H1 (cell line): ENCODE data around the gene NR1H2.

Experiments
- EP300 ChIP-seq, 2 experiments: IDR thresholded peaks; 1 replicate in 1 of 2; 2 replicates in 1 of 2; pipeline ENCODE4 v1.6.1; 2011 to 2012; ENCODE audit warnings: low read depth in 2 of 2, low read length in 2 of 2, mild to moderate bottlenecking in 2 of 2, borderline replicate concordance in 1 of 2, inconsistent platforms in 1 of 2, moderate library complexity in 1 of 2
- EZH2 ChIP-seq: fragments of 200-600 bp; sonication (generic); IDR thresholded peaks from 2 replicates; pipeline ENCODE4 v1.7.1; 2012; ENCODE audit warnings: low read depth, mild to moderate bottlenecking, moderate library complexity, low read length, inconsistent platforms; ENCODE audit not compliant: severe bottlenecking
- FOSL1 ChIP-seq: IDR thresholded peaks from 2 replicates; pipeline ENCODE4 v1.6.1; 2011; ENCODE audit warnings: mild to moderate bottlenecking, low read depth, low read length, moderate library complexity; ENCODE audit not compliant: insufficient read depth
- HDAC2 ChIP-seq, 2 experiments: fragments of 300-600 bp in 1 of 2; sonication (generic) in 1 of 2; IDR thresholded peaks; 2 replicates each; pipeline ENCODE4 v1.6.1; 2011 to 2012; ENCODE audit warnings: low read depth in 2 of 2, low read length in 2 of 2, mild to moderate bottlenecking in 2 of 2, moderate library complexity in 2 of 2, borderline replicate concordance in 1 of 2, inconsistent platforms in 1 of 2
- POLR2AphosphoS5 ChIP-seq: IDR thresholded peaks from 2 replicates; pipeline ENCODE4 v1.6.1; 2011; ENCODE audit warnings: low read depth, low read length
- SAP30 ChIP-seq: fragments of 300-600 bp; sonication (generic); IDR thresholded peaks from 2 replicates; pipeline ENCODE4 v1.7.1; 2012; ENCODE audit warnings: low read length, moderate library complexity, mild to moderate bottlenecking, inconsistent platforms; ENCODE audit not compliant: insufficient read depth, insufficient replicate concordance
- SIN3A ChIP-seq, 2 experiments: IDR thresholded peaks in 1 of 2; conservative IDR thresholded peaks in 1 of 2; 2 replicates each; pipeline ENCODE4 v1.6.1; 2011 to 2012; ENCODE audit warnings: low read length in 2 of 2, improper control_type of control experiment in 1 of 2, low read depth in 1 of 2, mild to moderate bottlenecking in 1 of 2
- SP1 ChIP-seq: IDR thresholded peaks from 2 replicates; pipeline ENCODE4 v1.6.1; 2011; ENCODE audit warnings: low read depth, low read length
- TCF12 ChIP-seq: IDR thresholded peaks from 2 replicates; pipeline ENCODE4 v1.6.1; 2011; ENCODE audit warnings: low read depth, mild to moderate bottlenecking, low read length
- TF ChIP-seq, protein P1 (sequence below), 3 experiments: IDR thresholded peaks; 1 replicate in 2 of 3; 2 replicates in 1 of 3; pipeline versions ENCODE4 v1.5.1 to v1.6.1; 2011; ENCODE audit warnings: low read length in 3 of 3, mild to moderate bottlenecking in 3 of 3, inconsistent platforms in 2 of 3, low read depth in 1 of 3, moderate library complexity in 1 of 3; ENCODE audit not compliant: insufficient read depth in 1 of 3; ENCODE audit errors: control extremely low read depth in 1 of 3
- TF ChIP-seq, protein P2 (sequence below): IDR thresholded peaks from 2 replicates; pipeline ENCODE4 v1.6.1; 2012; ENCODE audit warnings: inconsistent platforms

DNA sequence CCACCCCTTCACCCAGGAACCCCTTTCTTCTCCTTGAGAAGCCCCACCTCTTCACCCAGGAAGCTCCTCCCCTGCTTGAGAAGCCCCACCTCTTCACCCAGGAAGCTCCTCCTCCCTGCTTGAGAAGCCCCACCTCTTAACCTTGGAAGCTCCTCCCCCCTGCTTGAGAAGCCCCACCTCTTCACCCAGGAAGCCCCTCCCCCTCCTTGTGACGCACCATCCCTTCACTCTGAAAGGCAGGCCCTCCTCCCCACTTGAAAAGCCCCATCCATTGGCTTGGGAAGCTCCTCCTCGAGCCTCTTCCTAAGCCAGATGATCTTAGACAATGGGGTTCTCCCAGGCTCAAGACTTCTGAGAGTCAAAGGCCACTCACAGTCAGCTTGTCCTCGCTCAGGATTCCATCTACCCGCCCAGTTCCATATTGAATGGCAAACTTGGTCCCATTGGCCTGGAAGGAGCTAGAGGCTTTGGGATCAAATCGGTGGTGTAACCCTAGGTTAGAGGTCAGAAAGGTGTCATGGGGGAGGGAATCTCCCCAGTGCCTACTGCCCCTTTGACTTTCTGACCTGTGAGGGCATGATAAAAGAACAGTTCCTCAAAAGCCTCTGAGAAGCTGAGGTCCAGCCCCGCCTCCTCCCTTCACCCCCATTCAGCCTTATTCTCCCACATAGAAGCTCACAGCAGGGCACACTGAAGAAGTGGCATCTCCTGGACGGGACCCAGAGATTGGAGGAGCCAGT is 14.8 kb upstream of the NR1H2 start:
- TF ChIP-seq FOSL1 (no peak), EZH2 (no peak), SP1 (no peak), HDAC2 (IDR thresholded peaks at IDR 0.05; ENCODE audit: borderline replicate concordance in 1 of 2, low read depth in 2 of 2, low read length in 2 of 2) (no peak), SAP30 (no peak), POLR2AphosphoS5 (no peak), EP300 (IDR thresholded peaks at IDR 0.05; ENCODE audit: borderline replicate concordance in 1 of 2, low read depth in 2 of 2, low read length in 2 of 2) (no peak), TCF12 (no peak), SIN3A (conservative IDR thresholded peaks at IDR 0.05 in 1 of 2, IDR thresholded peaks at IDR 0.05 in 1 of 2; ENCODE audit: low read depth in 1 of 2, low read length in 2 of 2) (no peak)
- TF ChIP-seq, protein P1, sequence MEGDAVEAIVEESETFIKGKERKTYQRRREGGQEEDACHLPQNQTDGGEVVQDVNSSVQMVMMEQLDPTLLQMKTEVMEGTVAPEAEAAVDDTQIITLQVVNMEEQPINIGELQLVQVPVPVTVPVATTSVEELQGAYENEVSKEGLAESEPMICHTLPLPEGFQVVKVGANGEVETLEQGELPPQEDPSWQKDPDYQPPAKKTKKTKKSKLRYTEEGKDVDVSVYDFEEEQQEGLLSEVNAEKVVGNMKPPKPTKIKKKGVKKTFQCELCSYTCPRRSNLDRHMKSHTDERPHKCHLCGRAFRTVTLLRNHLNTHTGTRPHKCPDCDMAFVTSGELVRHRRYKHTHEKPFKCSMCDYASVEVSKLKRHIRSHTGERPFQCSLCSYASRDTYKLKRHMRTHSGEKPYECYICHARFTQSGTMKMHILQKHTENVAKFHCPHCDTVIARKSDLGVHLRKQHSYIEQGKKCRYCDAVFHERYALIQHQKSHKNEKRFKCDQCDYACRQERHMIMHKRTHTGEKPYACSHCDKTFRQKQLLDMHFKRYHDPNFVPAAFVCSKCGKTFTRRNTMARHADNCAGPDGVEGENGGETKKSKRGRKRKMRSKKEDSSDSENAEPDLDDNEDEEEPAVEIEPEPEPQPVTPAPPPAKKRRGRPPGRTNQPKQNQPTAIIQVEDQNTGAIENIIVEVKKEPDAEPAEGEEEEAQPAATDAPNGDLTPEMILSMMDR (IDR thresholded peaks at IDR 0.05; ENCODE audit: control extremely low read depth in 1 of 3, insufficient read depth in 1 of 3, low read depth in 1 of 3, low read length in 3 of 3) = no peak
- TF ChIP-seq, protein P2, sequence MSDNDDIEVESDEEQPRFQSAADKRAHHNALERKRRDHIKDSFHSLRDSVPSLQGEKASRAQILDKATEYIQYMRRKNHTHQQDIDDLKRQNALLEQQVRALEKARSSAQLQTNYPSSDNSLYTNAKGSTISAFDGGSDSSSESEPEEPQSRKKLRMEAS = no peak
